ENCODE data around the gene GID8. TPM values are rescaled to one million over a fixed set of nuclear protein-coding genes. Genes with fewer than 3 reads are reported as not detected.

GID8 gene
- total RNA-seq, 1 donor from 2014 or later = 48.7 TPM

- H3K27me3 Mint-ChIP-seq (ENCODE audit: insufficient read depth, low read depth) = peaks cover 10% of the 10 kb centered on the region
- Histone ChIP-seq H3K4me1 (no peaks in the 10 kb centered on the region), H3F3A (ENCODE audit: low read depth) (no peaks in the 10 kb centered on the region), H3K4me2 (no peak overlapping the region), H3K36me3 (no peaks in the 10 kb centered on the region), H3K4me3 (no peak overlapping the region), H3K27me3 (no peaks in the 10 kb centered on the region), H2AFZ (replicated peaks) (no peak overlapping the region), H4K20me1 (ENCODE audit: low read depth) (no peaks in the 10 kb centered on the region), H3K79me2 (ENCODE audit: low read depth) (no peaks in the 10 kb centered on the region), H3K9me3 (ENCODE audit: low read depth) (no peaks in the 10 kb centered on the region), H3K9ac (no peak overlapping the region), H3K27ac (no peak overlapping the region)
- DNase-seq (ENCODE audit: low spot score) = peak; percentile 48
- H3K4me1 Mint-ChIP-seq = peaks cover 8% of the 10 kb centered on the region
- no peak for TF ChIP-seq EZH2 (IDR thresholded peaks at IDR 0.05)
- TF ChIP-seq CTCF (IDR thresholded peaks at IDR 0.05) = peak; percentile 4
- no peaks in the 10 kb centered on the region for H3K36me3 Mint-ChIP-seq
- H3K9me3 Mint-ChIP-seq = no peaks in the 10 kb centered on the region
- no peak overlapping the region for H3K27ac Mint-ChIP-seq
- no peak overlapping the region for H3K4me3 Mint-ChIP-seq
Measured at GRCh38 chr20:62961310-62961783, 23.4 kb downstream of the GID8 start.

- Histone ChIP-seq H3K36me3 (no peaks in the 10 kb centered on the region), H3K79me2 (ENCODE audit: low read depth) (no peaks in the 10 kb centered on the region), H3K9ac (no peak overlapping the region), H3K4me3 (no peak overlapping the region), H3K4me2 (no peak overlapping the region), H3F3A (ENCODE audit: low read depth) (no peaks in the 10 kb centered on the region), H4K20me1 (ENCODE audit: low read depth) (no peaks in the 10 kb centered on the region), H3K4me1 (no peaks in the 10 kb centered on the region), H2AFZ (replicated peaks) (no peak overlapping the region), H3K9me3 (ENCODE audit: low read depth) (no peaks in the 10 kb centered on the region), H3K27me3 (no peaks in the 10 kb centered on the region), H3K27ac (no peak overlapping the region)
- Mint-ChIP-seq H3K4me1 (peaks cover 8% of the 10 kb centered on the region), H3K27ac (no peak overlapping the region), H3K36me3 (no peaks in the 10 kb centered on the region), H3K27me3 (ENCODE audit: insufficient read depth, low read depth) (peaks cover 10% of the 10 kb centered on the region), H3K4me3 (no peak overlapping the region), H3K9me3 (no peaks in the 10 kb centered on the region)
- TF ChIP-seq CTCF (IDR thresholded peaks at IDR 0.05) (no peak), EZH2phosphoT487 (IDR thresholded peaks at IDR 0.05) (no peak), EZH2 (IDR thresholded peaks at IDR 0.05) (no peak)
- no peak for DNase-seq (ENCODE audit: low spot score)
Measured at GRCh38 chr20:62961799-62962198, 23.9 kb downstream of the GID8 start.

- no peak overlapping the region for H3K4me3 Mint-ChIP-seq
- H3K27ac Mint-ChIP-seq = no peak overlapping the region
Measured at GRCh38 chr20:62962221-62962879, 24.4 kb downstream of the GID8 start.

More at GRCh38 chr20:62962221-62962879, 24.4 kb downstream of the GID8 start:
- Histone ChIP-seq H3K9me3 (ENCODE audit: low read depth) (no peaks in the 10 kb centered on the region), H3K79me2 (ENCODE audit: low read depth) (no peaks in the 10 kb centered on the region), H3K4me1 (no peaks in the 10 kb centered on the region), H3F3A (ENCODE audit: low read depth) (no peaks in the 10 kb centered on the region), H3K36me3 (no peaks in the 10 kb centered on the region), H3K9ac (no peak overlapping the region), H3K4me2 (no peak overlapping the region), H3K27ac (no peak overlapping the region), H3K4me3 (no peak overlapping the region), H4K20me1 (ENCODE audit: low read depth) (no peaks in the 10 kb centered on the region), H2AFZ (replicated peaks) (no peak overlapping the region), H3K27me3 (no peaks in the 10 kb centered on the region)
- H3K36me3 Mint-ChIP-seq = no peaks in the 10 kb centered on the region
- no peak for DNase-seq (ENCODE audit: low spot score)
- no peaks in the 10 kb centered on the region for H3K9me3 Mint-ChIP-seq
- peaks cover 8% of the 10 kb centered on the region for H3K4me1 Mint-ChIP-seq
- TF ChIP-seq EZH2phosphoT487 (IDR thresholded peaks at IDR 0.05) = no peak
- TF ChIP-seq EZH2 (IDR thresholded peaks at IDR 0.05) = no peak
- no peak for TF ChIP-seq CTCF (IDR thresholded peaks at IDR 0.05)
- H3K27me3 Mint-ChIP-seq (ENCODE audit: insufficient read depth, low read depth) = peaks cover 10% of the 10 kb centered on the region

Measured in neural progenitor cell (in vitro differentiated cells).